H1 (cell line): ENCODE data around the gene PPP4R1.

ENCODE experiments used
- EP300 ChIP-seq, 2 experiments: IDR thresholded peaks; 1 replicate in 1 of 2; 2 replicates in 1 of 2; pipeline ENCODE4 v1.6.1; 2011 to 2012; ENCODE audit warnings: low read depth in 2 of 2, low read length in 2 of 2, mild to moderate bottlenecking in 2 of 2, borderline replicate concordance in 1 of 2, inconsistent platforms in 1 of 2, moderate library complexity in 1 of 2
- GTF2F1 ChIP-seq: IDR thresholded peaks from 2 replicates; pipeline ENCODE4 v1.6.1; 2012; ENCODE audit warnings: low read depth, low read length, improper control_type of control experiment, borderline replicate concordance
- JUN ChIP-seq: IDR thresholded peaks from 2 replicates; pipeline ENCODE4 v1.6.1; 2011; ENCODE audit warnings: low read depth, mild to moderate bottlenecking, improper control_type of control experiment, low read length
- JUND ChIP-seq: IDR thresholded peaks from 2 replicates; pipeline ENCODE4 v1.6.1; 2011; ENCODE audit warnings: mild to moderate bottlenecking, improper control_type of control experiment, low read length
- RNF2 ChIP-seq: fragments of 200-900, 300-1000 bp; sonication (generic); IDR thresholded peaks from 2 replicates; pipeline ENCODE4 v1.7.1; 2016; ENCODE audit warnings: borderline replicate concordance, low read depth, mild to moderate bottlenecking, antibody characterized with exemption, low read length; ENCODE audit not compliant: poor library complexity, severe bottlenecking; ENCODE audit errors: missing control alignments
- RXRA ChIP-seq: IDR thresholded peaks from 2 replicates; pipeline ENCODE4 v1.6.1; 2011; ENCODE audit warnings: low read depth, mild to moderate bottlenecking, low read length, moderate library complexity; ENCODE audit not compliant: insufficient read depth
- SP4 ChIP-seq: IDR thresholded peaks from 2 replicates; pipeline ENCODE4 v1.6.1; 2012; ENCODE audit warnings: low read length, inconsistent platforms
- TEAD4 ChIP-seq: IDR thresholded peaks from 2 replicates; pipeline ENCODE4 v1.6.1; 2012; ENCODE audit warnings: low read depth, low read length, inconsistent platforms, mixed read lengths
- TF ChIP-seq, protein P1 (sequence below), 3 experiments: IDR thresholded peaks; 1 replicate in 2 of 3; 2 replicates in 1 of 3; pipeline versions ENCODE4 v1.5.1 to v1.6.1; 2011; ENCODE audit warnings: low read length in 3 of 3, mild to moderate bottlenecking in 3 of 3, inconsistent platforms in 2 of 3, low read depth in 1 of 3, moderate library complexity in 1 of 3; ENCODE audit not compliant: insufficient read depth in 1 of 3; ENCODE audit errors: control extremely low read depth in 1 of 3
- TF ChIP-seq, protein P2 (sequence below): IDR thresholded peaks from 2 replicates; pipeline ENCODE4 v1.6.1; 2011; ENCODE audit warnings: low read depth, mild to moderate bottlenecking, low read length; ENCODE audit not compliant: insufficient read depth

DNA sequence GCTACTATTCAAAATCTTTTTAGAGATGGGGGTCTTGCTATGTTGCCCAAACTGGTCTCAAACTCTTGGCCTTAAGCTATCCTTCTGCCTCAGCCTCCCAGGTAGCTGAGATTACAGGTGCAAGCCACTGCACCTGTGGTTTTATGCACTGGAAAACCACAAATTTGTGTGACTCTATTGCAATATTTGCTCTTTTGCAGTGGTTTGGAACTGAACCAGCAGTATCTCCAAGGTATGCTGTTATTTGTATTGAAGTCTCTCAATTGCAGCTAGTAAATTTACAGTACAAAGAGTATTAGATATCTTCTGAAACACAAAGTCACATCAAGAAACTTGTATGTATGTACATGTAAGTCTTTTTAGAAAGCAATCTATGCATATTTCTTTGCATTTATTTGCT lies 46.2 kb downstream of the PPP4R1 start:
- no peak for TF ChIP-seq TEAD4
- TF ChIP-seq, protein P1, sequence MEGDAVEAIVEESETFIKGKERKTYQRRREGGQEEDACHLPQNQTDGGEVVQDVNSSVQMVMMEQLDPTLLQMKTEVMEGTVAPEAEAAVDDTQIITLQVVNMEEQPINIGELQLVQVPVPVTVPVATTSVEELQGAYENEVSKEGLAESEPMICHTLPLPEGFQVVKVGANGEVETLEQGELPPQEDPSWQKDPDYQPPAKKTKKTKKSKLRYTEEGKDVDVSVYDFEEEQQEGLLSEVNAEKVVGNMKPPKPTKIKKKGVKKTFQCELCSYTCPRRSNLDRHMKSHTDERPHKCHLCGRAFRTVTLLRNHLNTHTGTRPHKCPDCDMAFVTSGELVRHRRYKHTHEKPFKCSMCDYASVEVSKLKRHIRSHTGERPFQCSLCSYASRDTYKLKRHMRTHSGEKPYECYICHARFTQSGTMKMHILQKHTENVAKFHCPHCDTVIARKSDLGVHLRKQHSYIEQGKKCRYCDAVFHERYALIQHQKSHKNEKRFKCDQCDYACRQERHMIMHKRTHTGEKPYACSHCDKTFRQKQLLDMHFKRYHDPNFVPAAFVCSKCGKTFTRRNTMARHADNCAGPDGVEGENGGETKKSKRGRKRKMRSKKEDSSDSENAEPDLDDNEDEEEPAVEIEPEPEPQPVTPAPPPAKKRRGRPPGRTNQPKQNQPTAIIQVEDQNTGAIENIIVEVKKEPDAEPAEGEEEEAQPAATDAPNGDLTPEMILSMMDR (IDR thresholded peaks at IDR 0.05; ENCODE audit: control extremely low read depth in 1 of 3, insufficient read depth in 1 of 3, low read depth in 1 of 3, low read length in 3 of 3): no peak
- no peak for TF ChIP-seq EP300 (IDR thresholded peaks at IDR 0.05; ENCODE audit: borderline replicate concordance in 1 of 2, low read depth in 2 of 2, low read length in 2 of 2)
- TF ChIP-seq SP4: no peak
- TF ChIP-seq RXRA: no peak
- no peak for TF ChIP-seq JUND
- TF ChIP-seq, protein P2, sequence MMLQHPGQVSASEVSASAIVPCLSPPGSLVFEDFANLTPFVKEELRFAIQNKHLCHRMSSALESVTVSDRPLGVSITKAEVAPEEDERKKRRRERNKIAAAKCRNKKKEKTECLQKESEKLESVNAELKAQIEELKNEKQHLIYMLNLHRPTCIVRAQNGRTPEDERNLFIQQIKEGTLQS: no peak
- no peak for TF ChIP-seq JUN
- TF ChIP-seq RNF2: no peak
- TF ChIP-seq GTF2F1: no peak
